HepG2 (cell line): ENCODE data around the gene FAF2. TPM values are rescaled to one million over a fixed set of nuclear protein-coding genes. Genes with fewer than 3 reads are reported as not detected.
A peak's percentile ranks its signal among the peaks of the same experiment; 100 is the strongest.

Source experiments
- FLYWCH1 ChIP-seq: sonication (generic); formaldehyde crosslinking; IDR thresholded peaks from 2 replicates; pipeline ENCODE4 v1.8.1; 2023; ENCODE audit warnings: mild to moderate bottlenecking, missing genetic modification reagents
- KDM4B ChIP-seq: sonication (generic); formaldehyde crosslinking; IDR thresholded peaks from 2 replicates; pipeline ENCODE4 v1.4.0; 2020; ENCODE audit warnings: missing genetic modification reagents
- MXD1 ChIP-seq: sonication (generic); formaldehyde crosslinking; IDR thresholded peaks from 2 replicates; pipeline ENCODE4 v1.4.0; 2020; ENCODE audit warnings: mild to moderate bottlenecking, missing genetic modification reagents
- POLR2AphosphoS5 ChIP-seq: IDR thresholded peaks from 2 replicates; pipeline ENCODE4 v1.6.1; 2012; ENCODE audit warnings: low read depth, low read length
- PRDM15 ChIP-seq: sonication (generic); formaldehyde crosslinking; IDR thresholded peaks from 2 replicates; pipeline ENCODE4 v1.4.0; 2020; ENCODE audit warnings: missing genetic modification reagents
- ZFY ChIP-seq: sonication (generic); formaldehyde crosslinking; IDR thresholded peaks from 2 replicates; pipeline ENCODE4 v1.4.0; 2020; ENCODE audit warnings: missing genetic modification reagents
- ZNF275 ChIP-seq: sonication (generic); formaldehyde crosslinking; IDR thresholded peaks from 2 replicates; pipeline ENCODE4 v1.8.0; 2022; ENCODE audit warnings: missing genetic modification reagents, mild to moderate bottlenecking, inconsistent platforms, borderline replicate concordance
- ZNF691 ChIP-seq: sonication (generic); formaldehyde crosslinking; IDR thresholded peaks from 2 replicates; pipeline ENCODE4 v1.4.0; 2020; ENCODE audit warnings: missing genetic modification reagents, low read depth, mild to moderate bottlenecking, borderline replicate concordance
- ZNF709 ChIP-seq: sonication (generic); formaldehyde crosslinking; IDR thresholded peaks from 2 replicates; pipeline ENCODE4 v1.5.0; 2020; ENCODE audit warnings: mild to moderate bottlenecking, missing genetic modification reagents
- ZSCAN22 ChIP-seq: sonication (generic); formaldehyde crosslinking; IDR thresholded peaks from 2 replicates; pipeline ENCODE4 v1.4.0; 2020; ENCODE audit warnings: mild to moderate bottlenecking, missing genetic modification reagents
- polyA plus RNA-seq, 8 experiments: library from polyadenylated mRNA; depleted of rRNA in 3 of 8; stranded (reverse) in 7 of 8; unstranded in 1 of 8; fragments of >200 nt; fragmentation: Illumina TruSeq in 4 of 8; extraction: Trizol in 4 of 8; gene quantifications; 2 replicates each; pipeline versions ENCODE4 v1.2.1 to v1.2.3, GENCODE V29; 2011 to 2016; ENCODE audit warnings: low read depth in 4 of 8, missing spikeins in 1 of 8, mixed read lengths in 1 of 8; ENCODE audit not compliant: insufficient read depth in 1 of 8
- total RNA-seq, 5 experiments: library from RNA; depleted of rRNA; stranded (reverse); fragments of >200 nt; fragmentation: Illumina TruSeq; extraction: Trizol; gene quantifications; 2 replicates each; pipeline ENCODE4 v1.2.3, GENCODE V29; 2016; ENCODE audit warnings: low read depth in 1 of 5

Gene FAF2
- total and polyA plus RNA-seq, 2 of the 13 experiments (the other 11 are each of a cell fraction or from before 2014, with no cell fraction given): 27.8 to 34.3 TPM

- TF ChIP-seq PRDM15 (no peak), FLYWCH1 (0 out of 2 replicates have a peak, but pooled peaks have one; percentile 50), ZNF709 (CRISPR knock-in tag) (peak; percentile 43; the same call in 1 of the 2 replicates), ZSCAN22 (CRISPR knock-in tag) (0 out of 2 replicates have a peak, but pooled peaks have one; percentile 12), ZFY (CRISPR knock-in tag) (peak; percentile 9; the same call in 1 of the 2 replicates), KDM4B (CRISPR knock-in tag) (no peak), POLR2AphosphoS5 (no peak), ZNF691 (CRISPR knock-in tag) (0 out of 2 replicates have a peak, but pooled peaks have one; percentile 16), ZNF275 (CRISPR knock-in tag) (0 out of 2 replicates have a peak, but pooled peaks have one; percentile 18), MXD1 (CRISPR knock-in tag) (no peak)
- TF ChIP-seq, all 625 proteins: peak for 21
Observed at GRCh38 chr5:176446884-176447590, 1.1 kb upstream of the FAF2 start (continued).
